ENCODE measurements around the gene CACNA2D1. TPM values are rescaled to one million over a fixed set of nuclear protein-coding genes. Genes with fewer than 3 reads are reported as not detected.

The CACNA2D1 gene
- total and polyA plus RNA-seq, 9 of the 15 experiments (the other 6 are each of a cell fraction or from before 2014, with no cell fraction given), result 0.49 TPM; not detected in 8

DNA sequence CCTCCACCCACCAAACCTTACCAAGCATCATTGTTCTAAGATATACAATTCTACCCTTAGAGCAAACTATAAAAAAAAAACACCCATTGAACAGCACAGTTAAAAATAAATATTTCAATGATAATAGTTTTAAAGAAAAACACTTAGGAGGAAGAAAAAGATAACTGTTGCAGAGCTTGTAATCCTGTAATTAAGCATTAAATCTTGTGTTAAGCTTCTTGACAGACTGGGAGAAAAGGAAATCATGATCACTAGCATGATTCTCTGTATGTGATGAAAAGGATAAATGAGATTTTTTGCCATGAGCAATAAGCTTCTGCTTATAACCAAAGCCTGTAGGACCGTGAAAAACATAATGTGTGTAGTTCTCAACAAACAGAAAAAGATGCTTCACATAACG lies 289.8 kb downstream of the CACNA2D1 start:
- ATAC-seq (no peak), FAIRE-seq (no peak), DNase-seq (ENCODE audit: extremely low read depth in 1 of 4, low spot score in 3 of 4) (no peak)
- WGBS (ENCODE audit: insufficient coverage, low coverage, missing lambda C conversion rate), result 0% methylated on average over 2 of the region's 2 CpGs
- intact Hi-C loops (cut with micrococcal nuclease) (no loop called here), in situ Hi-C loops (cut with MboI) (no loop called here)
- Histone ChIP-seq H3K9ac (ENCODE audit: insufficient read depth in 1 of 2, low read depth in 2 of 2, low read length in 2 of 2) (no peak overlapping the region), H3K27me3 (ENCODE audit: control insufficient read depth in 2 of 2, insufficient read depth in 2 of 2, low read length in 2 of 2) (no peaks in the 10 kb centered on the region), H4K20me1 (replicated peaks; ENCODE audit: control insufficient read depth, insufficient read depth, low read length) (no peaks in the 10 kb centered on the region), H3K4me1 (replicated peaks in 1 of 2; ENCODE audit: control insufficient read depth in 2 of 2, insufficient read depth in 2 of 2, low read length in 2 of 2) (no peaks in the 10 kb centered on the region), H3K36me3 (ENCODE audit: control insufficient read depth, insufficient read depth, low read length) (no peaks in the 10 kb centered on the region), H3K27ac (ENCODE audit: extremely low read depth, low read depth, low read length) (no peak overlapping the region), H3K9me3 (replicated peaks; ENCODE audit: control insufficient read depth, insufficient read depth, low read depth, low read length) (no peaks in the 10 kb centered on the region; the same call in 1 of the 2 replicates), H3K9me1 (ENCODE audit: control insufficient read depth, insufficient read depth, low read length) (no peaks in the 10 kb centered on the region), H3K4me3 (no peak overlapping the region), H2AFZ (ENCODE audit: low read depth, low read length) (no peak overlapping the region), H3K4me2 (ENCODE audit: insufficient read depth, low read length) (no peak overlapping the region), H3K79me2 (ENCODE audit: control insufficient read depth, insufficient read depth, low read length) (no peaks in the 10 kb centered on the region)
- POLR2A ChIA-PET, result no interaction called here
- CTCF ChIA-PET (ENCODE audit: low intra/inter-chr PET ratio), result no interaction called here
- no TSS peak for BruUV-seq (replicated peaks)
- TF ChIP-seq ATF6 (CRISPR knock-in tag; IDR thresholded peaks at IDR 0.05), result no peak
- no peak for TF ChIP-seq POLR2G (IDR thresholded peaks at IDR 0.05; ENCODE audit: low read depth, low read length)
- TF ChIP-seq BCOR (IDR thresholded peaks at IDR 0.05), result no peak
- TF ChIP-seq JUND (IDR thresholded peaks at IDR 0.05; ENCODE audit: borderline replicate concordance, low read depth, low read length), result no peak
- TF ChIP-seq JUND (tag; IDR thresholded peaks at IDR 0.05; ENCODE audit: borderline replicate concordance, low read depth, low read length), result no peak
- TF ChIP-seq TFE3 (CRISPR knock-in tag; IDR thresholded peaks at IDR 0.05), result no peak
- TF ChIP-seq HES1 (IDR thresholded peaks at IDR 0.05; ENCODE audit: low read depth), result no peak
- no peak for TF ChIP-seq MTA3 (IDR thresholded peaks at IDR 0.05; ENCODE audit: borderline replicate concordance)
- no peak for TF ChIP-seq MCM5 (IDR thresholded peaks at IDR 0.05; ENCODE audit: low read depth)
- TF ChIP-seq MYNN (IDR thresholded peaks at IDR 0.05), result no peak
- no peak for TF ChIP-seq MYNN (CRISPR knock-in tag; IDR thresholded peaks at IDR 0.05)
- no peak for TF ChIP-seq PHF8 (IDR thresholded peaks at IDR 0.05; ENCODE audit: borderline replicate concordance, low read length)

All from K562 (cell line).